Activated T-cell treated with anti-CD3 and anti-CD28 coated beads, Interleukin-2, amount 50 U/mL, for 72 hours (primary cell): Measurements from ENCODE around the gene C1orf167. TPM values are rescaled to one million over a fixed set of nuclear protein-coding genes. Genes with fewer than 3 reads are reported as not detected.

Source experiments
- ATAC-seq, 2 donors: fragments of 150-1000 bp; cut with Tn5 transposase; replicated peaks in 1 of 2; 2 replicates each; pipeline ENCODE4 v1.10.0; 2021; ENCODE audit warnings: moderate library complexity in 2 of 2, mild to moderate bottlenecking in 1 of 2
- DNase-seq, 2 donors: peaks; one replicate each; pipeline ENCODE4 v3.0.0; 2021 to 2022; ENCODE audit warnings: mixed read lengths in 1 of 2
- H3K27ac Mint-ChIP-seq: one replicate; pipeline ENCODE4 v1.8.0; 2022; ENCODE audit warnings: mild to moderate bottlenecking, moderate library complexity, mixed read lengths
- H3K27me3 Mint-ChIP-seq: one replicate; pipeline ENCODE4 v1.8.0; 2022; ENCODE audit warnings: low read depth, mixed read lengths
- H3K36me3 Mint-ChIP-seq, 2 donors: one replicate each; pipeline ENCODE4 v1.8.0; 2022; ENCODE audit warnings: mixed read lengths in 2 of 2, mild to moderate bottlenecking in 1 of 2; ENCODE audit not compliant: insufficient read depth in 2 of 2
- H3K4me1 Mint-ChIP-seq: one replicate; pipeline ENCODE4 v1.8.0; 2022; ENCODE audit warnings: low read depth, mixed read lengths
- H3K4me3 Mint-ChIP-seq, 2 donors: one replicate each; pipeline ENCODE4 v1.8.0; 2022; ENCODE audit warnings: mild to moderate bottlenecking in 2 of 2, mixed read lengths in 2 of 2, moderate library complexity in 2 of 2
- H3K9me3 Mint-ChIP-seq, 2 donors: one replicate each; pipeline ENCODE4 v1.8.0; 2022; ENCODE audit warnings: mixed read lengths in 2 of 2
- total RNA-seq, 2 donors: library from RNA; stranded (reverse); gene quantifications; one replicate each; pipeline ENCODE4 v1.2.3, GENCODE V29; 2022

C1orf167 gene
- total RNA-seq, 2 donors from 2014 or later: 0.41 TPM; not detected in 1

GRCh38 chr1:11787804-11788436, 25.9 kb downstream of the C1orf167 start:
- H3K27me3 Mint-ChIP-seq: no peaks in the 10 kb centered on the region
- no peak overlapping the region for H3K4me3 Mint-ChIP-seq
- no peak overlapping the region for H3K27ac Mint-ChIP-seq
- H3K4me1 Mint-ChIP-seq: no peaks in the 10 kb centered on the region
- peaks cover 0 to 3% of the 10 kb centered on the region in 2 donors for H3K36me3 Mint-ChIP-seq
- no peaks in the 10 kb centered on the region for H3K9me3 Mint-ChIP-seq
- ATAC-seq (no peak), DNase-seq (no peak)

- Mint-ChIP-seq H3K9me3 (no peaks in the 10 kb centered on the region), H3K4me1 (no peaks in the 10 kb centered on the region), H3K27ac (no peak overlapping the region), H3K4me3 (no peak overlapping the region), H3K27me3 (no peaks in the 10 kb centered on the region), H3K36me3 (peaks cover 0 to 3% of the 10 kb centered on the region in 2 donors)
- DNase-seq: no peak
- no peak for ATAC-seq
These were observed 26.6 kb downstream of the C1orf167 start for GRCh38 chr1:11788549-11789053.

GRCh38 chr1:11789126-11790067, 27.4 kb downstream of the C1orf167 start:
- Mint-ChIP-seq H3K4me3 (no peak overlapping the region), H3K27ac (peak overlapping the region; percentile 54)
- DNase-seq: no peak

GRCh38 chr1:11790101-11790879, 28.3 kb downstream of the C1orf167 start:
- H3K9me3 Mint-ChIP-seq: no peaks in the 10 kb centered on the region
- H3K4me3 Mint-ChIP-seq: no peak overlapping the region
- no peak overlapping the region for H3K27ac Mint-ChIP-seq
- no peak for ATAC-seq
- peaks cover 0 to 5% of the 10 kb centered on the region in 2 donors for H3K36me3 Mint-ChIP-seq
- DNase-seq: no peak
- H3K4me1 Mint-ChIP-seq: no peaks in the 10 kb centered on the region
- H3K27me3 Mint-ChIP-seq: no peaks in the 10 kb centered on the region

More at GRCh38 chr1:11789126-11790067, 27.4 kb downstream of the C1orf167 start:
- no peak for ATAC-seq
- H3K9me3 Mint-ChIP-seq: no peaks in the 10 kb centered on the region
- H3K36me3 Mint-ChIP-seq: peaks cover 0 to 3% of the 10 kb centered on the region in 2 donors
- H3K27me3 Mint-ChIP-seq: no peaks in the 10 kb centered on the region
- no peaks in the 10 kb centered on the region for H3K4me1 Mint-ChIP-seq

- H3K9me3 Mint-ChIP-seq: no peaks in the 10 kb centered on the region
- no peaks in the 10 kb centered on the region for H3K27me3 Mint-ChIP-seq
- peaks cover 0 to 9% of the 10 kb centered on the region in 2 donors for H3K36me3 Mint-ChIP-seq
- ATAC-seq (peak in 1 of 2 donors; percentile 48), DNase-seq (no peak)
- no peak overlapping the region for H3K27ac Mint-ChIP-seq
- no peaks in the 10 kb centered on the region for H3K4me1 Mint-ChIP-seq
- no peak overlapping the region for H3K4me3 Mint-ChIP-seq
These were observed 29.1 kb downstream of the C1orf167 start for GRCh38 chr1:11790880-11791715.

GRCh38 chr1:11792106-11792505, 30.1 kb downstream of the C1orf167 start:
- Mint-ChIP-seq H3K27me3 (no peaks in the 10 kb centered on the region), H3K9me3 (no peaks in the 10 kb centered on the region), H3K4me1 (no peaks in the 10 kb centered on the region), H3K27ac (peak overlapping the region; percentile 0), H3K36me3 (peaks cover 0 to 9% of the 10 kb centered on the region in 2 donors), H3K4me3 (no peak overlapping the region)
- DNase-seq (no peak), ATAC-seq (no peak)

- DNase-seq: no peak
- Mint-ChIP-seq H3K27me3 (no peaks in the 10 kb centered on the region), H3K4me1 (no peaks in the 10 kb centered on the region), H3K4me3 (no peak overlapping the region), H3K36me3 (peaks cover 0 to 9% of the 10 kb centered on the region in 2 donors), H3K27ac (no peak overlapping the region), H3K9me3 (no peaks in the 10 kb centered on the region)
- no peak for ATAC-seq
These were observed 31.8 kb downstream of the C1orf167 start for GRCh38 chr1:11793819-11794218.

GRCh38 chr1:11794446-11795237, 32.6 kb downstream of the C1orf167 start:
- DNase-seq (no peak), ATAC-seq (no peak)
- Mint-ChIP-seq H3K4me3 (no peak overlapping the region), H3K36me3 (peaks cover 0 to 9% of the 10 kb centered on the region in 2 donors), H3K27me3 (no peaks in the 10 kb centered on the region), H3K4me1 (no peaks in the 10 kb centered on the region), H3K27ac (no peak overlapping the region), H3K9me3 (no peaks in the 10 kb centered on the region)

- H3K27me3 Mint-ChIP-seq: no peaks in the 10 kb centered on the region
- no peak overlapping the region for H3K27ac Mint-ChIP-seq
- no peaks in the 10 kb centered on the region for H3K4me1 Mint-ChIP-seq
- ATAC-seq (no peak), DNase-seq (no peak)
- no peak overlapping the region for H3K4me3 Mint-ChIP-seq
- no peaks in the 10 kb centered on the region for H3K9me3 Mint-ChIP-seq
- peaks cover 0 to 11% of the 10 kb centered on the region in 2 donors for H3K36me3 Mint-ChIP-seq
These were observed 33.4 kb downstream of the C1orf167 start for GRCh38 chr1:11795238-11795890.

- H3K9me3 Mint-ChIP-seq: no peaks in the 10 kb centered on the region
- no peaks in the 10 kb centered on the region for H3K27me3 Mint-ChIP-seq
- DNase-seq (no peak), ATAC-seq (no peak)
- H3K4me3 Mint-ChIP-seq: no peak overlapping the region
- no peaks in the 10 kb centered on the region for H3K4me1 Mint-ChIP-seq
- peaks cover 3 to 11% of the 10 kb centered on the region in 2 donors for H3K36me3 Mint-ChIP-seq
- no peak overlapping the region for H3K27ac Mint-ChIP-seq
These were observed 34.2 kb downstream of the C1orf167 start for GRCh38 chr1:11796036-11796828.
